ENCODE results near the gene PCBP1.

DNA sequence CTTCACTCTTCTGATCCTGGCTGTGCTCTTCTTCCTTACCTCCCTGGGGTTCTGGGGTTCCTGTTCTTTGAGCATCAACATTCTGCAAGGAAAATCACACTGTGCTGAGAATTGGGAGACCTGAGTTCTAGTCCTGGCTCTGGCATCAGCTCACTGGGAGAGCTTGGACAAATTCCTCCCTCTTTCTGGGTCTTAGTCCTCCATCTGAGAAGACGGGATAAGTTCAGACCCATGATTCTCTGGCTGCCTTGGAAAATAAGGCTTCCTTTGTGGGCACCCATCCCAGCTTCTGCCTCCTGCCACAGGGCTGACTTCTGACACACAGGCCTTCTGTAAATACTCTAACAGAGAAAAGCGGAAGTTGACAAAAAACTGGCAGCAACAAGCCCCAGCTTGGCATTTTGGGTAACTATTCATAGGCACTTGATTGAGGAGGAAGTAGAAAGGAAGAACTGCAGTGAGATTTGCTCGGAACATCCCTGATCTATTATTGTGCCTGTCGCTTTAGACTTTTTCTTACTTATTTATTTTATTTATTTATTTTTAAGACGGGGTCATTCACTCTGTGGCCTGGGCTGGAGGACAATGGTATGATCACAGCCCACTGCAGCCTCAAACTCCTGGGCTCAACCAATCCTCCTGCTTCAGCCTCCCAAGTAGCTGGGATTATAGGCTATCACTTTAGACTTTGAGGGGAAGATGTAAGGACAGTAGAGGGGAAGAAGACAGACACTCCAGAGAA is 7.9 kb downstream of the PCBP1 start:
- TF ChIP-seq CREB1 (CRISPR knock-in tag; IDR thresholded peaks at IDR 0.05; ENCODE audit: low read depth) (no peak), EZH2 (IDR thresholded peaks at IDR 0.05; ENCODE audit: low read depth, unreplicated experiment) (no peak), POLR2AphosphoS5 (IDR thresholded peaks at IDR 0.05; ENCODE audit: low read depth) (no peak), JUNB (IDR thresholded peaks at IDR 0.05; ENCODE audit: unreplicated experiment) (no peak), EZH2phosphoT487 (IDR thresholded peaks at IDR 0.05; ENCODE audit: unreplicated experiment) (no peak), ZNF114 (CRISPR knock-in tag; IDR thresholded peaks at IDR 0.05) (no peak), STAT1 (IDR thresholded peaks at IDR 0.05; ENCODE audit: unreplicated experiment) (no peak), ZNF331 (CRISPR knock-in tag; IDR thresholded peaks at IDR 0.05; ENCODE audit: low read depth) (no peak), NANOG (IDR thresholded peaks at IDR 0.05; ENCODE audit: borderline replicate concordance) (no peak)
- TF ChIP-seq, protein P1, sequence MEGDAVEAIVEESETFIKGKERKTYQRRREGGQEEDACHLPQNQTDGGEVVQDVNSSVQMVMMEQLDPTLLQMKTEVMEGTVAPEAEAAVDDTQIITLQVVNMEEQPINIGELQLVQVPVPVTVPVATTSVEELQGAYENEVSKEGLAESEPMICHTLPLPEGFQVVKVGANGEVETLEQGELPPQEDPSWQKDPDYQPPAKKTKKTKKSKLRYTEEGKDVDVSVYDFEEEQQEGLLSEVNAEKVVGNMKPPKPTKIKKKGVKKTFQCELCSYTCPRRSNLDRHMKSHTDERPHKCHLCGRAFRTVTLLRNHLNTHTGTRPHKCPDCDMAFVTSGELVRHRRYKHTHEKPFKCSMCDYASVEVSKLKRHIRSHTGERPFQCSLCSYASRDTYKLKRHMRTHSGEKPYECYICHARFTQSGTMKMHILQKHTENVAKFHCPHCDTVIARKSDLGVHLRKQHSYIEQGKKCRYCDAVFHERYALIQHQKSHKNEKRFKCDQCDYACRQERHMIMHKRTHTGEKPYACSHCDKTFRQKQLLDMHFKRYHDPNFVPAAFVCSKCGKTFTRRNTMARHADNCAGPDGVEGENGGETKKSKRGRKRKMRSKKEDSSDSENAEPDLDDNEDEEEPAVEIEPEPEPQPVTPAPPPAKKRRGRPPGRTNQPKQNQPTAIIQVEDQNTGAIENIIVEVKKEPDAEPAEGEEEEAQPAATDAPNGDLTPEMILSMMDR (conservative IDR thresholded peaks at IDR 0.05; ENCODE audit: low read depth in 2 of 2), result no peak
- TF ChIP-seq, protein P2, sequence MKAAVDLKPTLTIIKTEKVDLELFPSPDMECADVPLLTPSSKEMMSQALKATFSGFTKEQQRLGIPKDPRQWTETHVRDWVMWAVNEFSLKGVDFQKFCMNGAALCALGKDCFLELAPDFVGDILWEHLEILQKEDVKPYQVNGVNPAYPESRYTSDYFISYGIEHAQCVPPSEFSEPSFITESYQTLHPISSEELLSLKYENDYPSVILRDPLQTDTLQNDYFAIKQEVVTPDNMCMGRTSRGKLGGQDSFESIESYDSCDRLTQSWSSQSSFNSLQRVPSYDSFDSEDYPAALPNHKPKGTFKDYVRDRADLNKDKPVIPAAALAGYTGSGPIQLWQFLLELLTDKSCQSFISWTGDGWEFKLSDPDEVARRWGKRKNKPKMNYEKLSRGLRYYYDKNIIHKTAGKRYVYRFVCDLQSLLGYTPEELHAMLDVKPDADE (IDR thresholded peaks at IDR 0.05), result no peak
- TF ChIP-seq, protein P3, sequence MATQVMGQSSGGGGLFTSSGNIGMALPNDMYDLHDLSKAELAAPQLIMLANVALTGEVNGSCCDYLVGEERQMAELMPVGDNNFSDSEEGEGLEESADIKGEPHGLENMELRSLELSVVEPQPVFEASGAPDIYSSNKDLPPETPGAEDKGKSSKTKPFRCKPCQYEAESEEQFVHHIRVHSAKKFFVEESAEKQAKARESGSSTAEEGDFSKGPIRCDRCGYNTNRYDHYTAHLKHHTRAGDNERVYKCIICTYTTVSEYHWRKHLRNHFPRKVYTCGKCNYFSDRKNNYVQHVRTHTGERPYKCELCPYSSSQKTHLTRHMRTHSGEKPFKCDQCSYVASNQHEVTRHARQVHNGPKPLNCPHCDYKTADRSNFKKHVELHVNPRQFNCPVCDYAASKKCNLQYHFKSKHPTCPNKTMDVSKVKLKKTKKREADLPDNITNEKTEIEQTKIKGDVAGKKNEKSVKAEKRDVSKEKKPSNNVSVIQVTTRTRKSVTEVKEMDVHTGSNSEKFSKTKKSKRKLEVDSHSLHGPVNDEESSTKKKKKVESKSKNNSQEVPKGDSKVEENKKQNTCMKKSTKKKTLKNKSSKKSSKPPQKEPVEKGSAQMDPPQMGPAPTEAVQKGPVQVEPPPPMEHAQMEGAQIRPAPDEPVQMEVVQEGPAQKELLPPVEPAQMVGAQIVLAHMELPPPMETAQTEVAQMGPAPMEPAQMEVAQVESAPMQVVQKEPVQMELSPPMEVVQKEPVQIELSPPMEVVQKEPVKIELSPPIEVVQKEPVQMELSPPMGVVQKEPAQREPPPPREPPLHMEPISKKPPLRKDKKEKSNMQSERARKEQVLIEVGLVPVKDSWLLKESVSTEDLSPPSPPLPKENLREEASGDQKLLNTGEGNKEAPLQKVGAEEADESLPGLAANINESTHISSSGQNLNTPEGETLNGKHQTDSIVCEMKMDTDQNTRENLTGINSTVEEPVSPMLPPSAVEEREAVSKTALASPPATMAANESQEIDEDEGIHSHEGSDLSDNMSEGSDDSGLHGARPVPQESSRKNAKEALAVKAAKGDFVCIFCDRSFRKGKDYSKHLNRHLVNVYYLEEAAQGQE (IDR thresholded peaks at IDR 0.05; ENCODE audit: unreplicated experiment), result no peak
- TF ChIP-seq, protein P4, sequence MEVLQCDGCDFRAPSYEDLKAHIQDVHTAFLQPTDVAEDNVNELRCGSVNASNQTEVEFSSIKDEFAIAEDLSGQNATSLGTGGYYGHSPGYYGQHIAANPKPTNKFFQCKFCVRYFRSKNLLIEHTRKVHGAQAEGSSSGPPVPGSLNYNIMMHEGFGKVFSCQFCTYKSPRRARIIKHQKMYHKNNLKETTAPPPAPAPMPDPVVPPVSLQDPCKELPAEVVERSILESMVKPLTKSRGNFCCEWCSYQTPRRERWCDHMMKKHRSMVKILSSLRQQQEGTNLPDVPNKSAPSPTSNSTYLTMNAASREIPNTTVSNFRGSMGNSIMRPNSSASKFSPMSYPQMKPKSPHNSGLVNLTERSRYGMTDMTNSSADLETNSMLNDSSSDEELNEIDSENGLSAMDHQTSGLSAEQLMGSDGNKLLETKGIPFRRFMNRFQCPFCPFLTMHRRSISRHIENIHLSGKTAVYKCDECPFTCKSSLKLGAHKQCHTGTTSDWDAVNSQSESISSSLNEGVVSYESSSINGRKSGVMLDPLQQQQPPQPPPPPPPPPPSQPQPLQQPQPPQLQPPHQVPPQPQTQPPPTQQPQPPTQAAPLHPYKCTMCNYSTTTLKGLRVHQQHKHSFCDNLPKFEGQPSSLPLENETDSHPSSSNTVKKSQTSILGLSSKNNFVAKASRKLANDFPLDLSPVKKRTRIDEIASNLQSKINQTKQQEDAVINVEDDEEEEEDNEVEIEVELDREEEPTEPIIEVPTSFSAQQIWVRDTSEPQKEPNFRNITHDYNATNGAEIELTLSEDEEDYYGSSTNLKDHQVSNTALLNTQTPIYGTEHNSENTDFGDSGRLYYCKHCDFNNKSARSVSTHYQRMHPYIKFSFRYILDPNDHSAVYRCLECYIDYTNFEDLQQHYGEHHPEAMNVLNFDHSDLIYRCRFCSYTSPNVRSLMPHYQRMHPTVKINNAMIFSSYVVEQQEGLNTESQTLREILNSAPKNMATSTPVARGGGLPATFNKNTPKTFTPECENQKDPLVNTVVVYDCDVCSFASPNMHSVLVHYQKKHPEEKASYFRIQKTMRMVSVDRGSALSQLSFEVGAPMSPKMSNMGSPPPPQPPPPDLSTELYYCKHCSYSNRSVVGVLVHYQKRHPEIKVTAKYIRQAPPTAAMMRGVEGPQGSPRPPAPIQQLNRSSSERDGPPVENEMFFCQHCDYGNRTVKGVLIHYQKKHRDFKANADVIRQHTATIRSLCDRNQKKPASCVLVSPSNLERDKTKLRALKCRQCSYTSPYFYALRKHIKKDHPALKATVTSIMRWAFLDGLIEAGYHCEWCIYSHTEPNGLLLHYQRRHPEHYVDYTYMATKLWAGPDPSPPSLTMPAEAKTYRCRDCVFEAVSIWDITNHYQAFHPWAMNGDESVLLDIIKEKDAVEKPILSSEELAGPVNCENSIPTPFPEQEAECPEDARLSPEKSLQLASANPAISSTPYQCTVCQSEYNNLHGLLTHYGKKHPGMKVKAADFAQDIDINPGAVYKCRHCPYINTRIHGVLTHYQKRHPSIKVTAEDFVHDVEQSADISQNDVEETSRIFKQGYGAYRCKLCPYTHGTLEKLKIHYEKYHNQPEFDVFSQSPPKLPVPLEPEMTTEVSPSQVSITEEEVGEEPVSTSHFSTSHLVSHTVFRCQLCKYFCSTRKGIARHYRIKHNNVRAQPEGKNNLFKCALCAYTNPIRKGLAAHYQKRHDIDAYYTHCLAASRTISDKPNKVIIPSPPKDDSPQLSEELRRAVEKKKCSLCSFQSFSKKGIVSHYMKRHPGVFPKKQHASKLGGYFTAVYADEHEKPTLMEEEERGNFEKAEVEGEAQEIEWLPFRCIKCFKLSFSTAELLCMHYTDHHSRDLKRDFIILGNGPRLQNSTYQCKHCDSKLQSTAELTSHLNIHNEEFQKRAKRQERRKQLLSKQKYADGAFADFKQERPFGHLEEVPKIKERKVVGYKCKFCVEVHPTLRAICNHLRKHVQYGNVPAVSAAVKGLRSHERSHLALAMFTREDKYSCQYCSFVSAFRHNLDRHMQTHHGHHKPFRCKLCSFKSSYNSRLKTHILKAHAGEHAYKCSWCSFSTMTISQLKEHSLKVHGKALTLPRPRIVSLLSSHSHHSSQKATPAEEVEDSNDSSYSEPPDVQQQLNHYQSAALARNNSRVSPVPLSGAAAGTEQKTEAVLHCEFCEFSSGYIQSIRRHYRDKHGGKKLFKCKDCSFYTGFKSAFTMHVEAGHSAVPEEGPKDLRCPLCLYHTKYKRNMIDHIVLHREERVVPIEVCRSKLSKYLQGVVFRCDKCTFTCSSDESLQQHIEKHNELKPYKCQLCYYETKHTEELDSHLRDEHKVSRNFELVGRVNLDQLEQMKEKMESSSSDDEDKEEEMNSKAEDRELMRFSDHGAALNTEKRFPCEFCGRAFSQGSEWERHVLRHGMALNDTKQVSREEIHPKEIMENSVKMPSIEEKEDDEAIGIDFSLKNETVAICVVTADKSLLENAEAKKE (CRISPR knock-in tag; IDR thresholded peaks at IDR 0.05), result no peak
